HCT116 (cell line): ENCODE data around the gene PELO. TPM values are rescaled to one million over a fixed set of nuclear protein-coding genes. Genes with fewer than 3 reads are reported as not detected.

Source experiments
- ATAC-seq: fragments of 200-7000 bp; cut with Tn5 transposase; 2 replicates; pipeline ENCODE4 v1.9.1; 2020; ENCODE audit warnings: mild to moderate bottlenecking, moderate library complexity
- BruUV-seq: library from RNA; stranded (reverse); fragments of 400-500 nt; replicated peaks from 2 replicates; lab custom pipeline; 2021; lab: Mats Ljungman, UMichigan
- CTCF ChIA-PET: fragments of 300-600 bp; sonication (Branson Sonifier 250); formaldehyde crosslinking; loops from one replicate; lab custom pipeline; 2021; ENCODE audit warnings: antibody characterized with exemption; lab: Charles Lee
- POLR2A ChIA-PET: fragments of 300-600, 350-600 bp; sonication (Branson Sonifier 250); formaldehyde crosslinking; loops from one replicate; lab custom pipeline; 2021; ENCODE audit warnings: antibody characterized with exemption; lab: Charles Lee
- RAD21 ChIA-PET, 2 experiments: fragments of 300-600 bp; sonication (Branson Sonifier 250); formaldehyde crosslinking; loops; one replicate each; lab custom pipeline; 2023; ENCODE audit warnings: low total read pairs in 2 of 2; ENCODE audit not compliant: uncharacterized antibody in 2 of 2, unreplicated experiment in 2 of 2, low non-redundant PET in 1 of 2; lab: Charles Lee
- DNase-seq: peaks from one replicate; pipeline ENCODE4 v3.0.0-alpha.2; 2010; ENCODE audit warnings: low read depth, low spot score
- H2AFZ ChIP-seq: fragments of 200-600 bp; shearing (Covaris generic), sonication (generic); 2 replicates; pipeline ENCODE4 v1.6.1; 2017; ENCODE audit warnings: low read depth, mixed run types, mixed read lengths, antibody characterized with exemption, low read length; ENCODE audit not compliant: poor library complexity, severe bottlenecking
- H3K27ac ChIP-seq: 2 replicates; pipeline ENCODE4 v1.5.1; 2012; ENCODE audit warnings: low read depth, low read length
- H3K27me3 ChIP-seq: fragments of 200-600 bp; sonication (generic); 2 replicates; pipeline ENCODE4 v1.6.1; 2016; ENCODE audit warnings: mixed run types, low read length, mixed read lengths; ENCODE audit not compliant: insufficient read depth
- H3K36me3 ChIP-seq, 2 experiments: fragments of 200-500 bp in 1 of 2; fragments of 200-600 bp in 1 of 2; sonication (Bioruptor generic) in 1 of 2; sonication (generic) in 1 of 2; 2 replicates each; pipeline versions ENCODE4 v1.5.1 to v1.6.1; 2014 to 2016; ENCODE audit warnings: low read length in 2 of 2, inconsistent platforms in 1 of 2, mixed read lengths in 1 of 2, mixed run types in 1 of 2; ENCODE audit not compliant: insufficient read depth in 2 of 2, control insufficient read depth in 1 of 2
- H3K4me1 ChIP-seq, 2 experiments: fragments of 200-600 bp in 1 of 2; sonication (generic) in 1 of 2; 2 replicates each; pipeline versions ENCODE4 v1.5.1 to v1.6.1; 2012 to 2017; ENCODE audit warnings: low read length in 2 of 2, inconsistent platforms in 1 of 2, mild to moderate bottlenecking in 1 of 2, mixed read lengths in 1 of 2, mixed run types in 1 of 2, moderate library complexity in 1 of 2; ENCODE audit not compliant: insufficient read depth in 2 of 2, control insufficient read depth in 1 of 2
- H3K4me2 ChIP-seq: fragments of 200-600 bp; sonication (generic); 2 replicates; pipeline ENCODE4 v1.6.1; 2017; ENCODE audit warnings: mixed run types, low read length, mixed read lengths
- H3K4me3 ChIP-seq, 2 experiments: fragments of 200-600 bp in 1 of 2; sonication (generic) in 1 of 2; replicated peaks in 1 of 2; 2 replicates each; pipeline ENCODE4 v1.5.1; 2011 to 2016; ENCODE audit warnings: low read length in 2 of 2, control low read depth in 1 of 2, low read depth in 1 of 2, mild to moderate bottlenecking in 1 of 2, mixed read lengths in 1 of 2, mixed run types in 1 of 2
- H3K79me2 ChIP-seq: fragments of 200-600 bp; sonication (generic); 2 replicates; pipeline ENCODE4 v1.6.1; 2017; ENCODE audit warnings: mild to moderate bottlenecking, mixed run types, low read length, moderate library complexity, mixed read lengths; ENCODE audit not compliant: insufficient read depth
- H3K9ac ChIP-seq: fragments of 200-600 bp; sonication (generic); 2 replicates; pipeline ENCODE4 v1.6.1; 2016; ENCODE audit warnings: low read length, mixed read lengths
- H3K9me2 ChIP-seq: fragments of 200-600 bp; sonication (generic), shearing (Covaris generic); 2 replicates; pipeline ENCODE4 v1.6.1; 2017; ENCODE audit warnings: mixed run types, mild to moderate bottlenecking, moderate library complexity; ENCODE audit not compliant: insufficient read depth
- H3K9me3 ChIP-seq, 2 experiments: fragments of 200-500 bp in 1 of 2; fragments of 200-600 bp in 1 of 2; sonication (Bioruptor generic) in 1 of 2; sonication (generic) in 1 of 2; 2 replicates each; pipeline ENCODE4 v1.6.1; 2014 to 2017; ENCODE audit warnings: low read length in 2 of 2, mixed read lengths in 2 of 2, inconsistent platforms in 1 of 2, low read depth in 1 of 2, mild to moderate bottlenecking in 1 of 2, mixed run types in 1 of 2, moderate library complexity in 1 of 2; ENCODE audit not compliant: control insufficient read depth in 1 of 2, insufficient read depth in 1 of 2
- H4K20me1 ChIP-seq: fragments of 200-600 bp; sonication (generic), shearing (Covaris generic); 2 replicates; pipeline ENCODE4 v1.6.1; 2017; ENCODE audit warnings: mixed run types, mild to moderate bottlenecking, moderate library complexity; ENCODE audit not compliant: insufficient read depth
- ATF3 ChIP-seq: IDR thresholded peaks from 2 replicates; pipeline ENCODE4 v1.6.1; 2012
- CBX3 ChIP-seq: IDR thresholded peaks from 2 replicates; pipeline ENCODE4 v1.6.1; 2012; ENCODE audit warnings: low read depth
- CEBPB ChIP-seq: IDR thresholded peaks from 2 replicates; pipeline ENCODE4 v1.6.1; 2012; ENCODE audit warnings: low read depth
- ELF1 ChIP-seq: IDR thresholded peaks from 2 replicates; pipeline ENCODE4 v1.6.1; 2012; ENCODE audit warnings: low read depth, borderline replicate concordance
- EZH2phosphoT487 ChIP-seq: fragments of 200-600 bp; IDR thresholded peaks from 2 replicates; pipeline ENCODE4 v1.6.1; 2018; ENCODE audit warnings: antibody characterized with exemption, borderline replicate concordance
- FOSL1 ChIP-seq: IDR thresholded peaks from 2 replicates; pipeline ENCODE4 v1.6.1; 2012; ENCODE audit warnings: low read depth
- MAX ChIP-seq: IDR thresholded peaks from 2 replicates; pipeline ENCODE4 v1.6.1; 2012
- POLR2A ChIP-seq: IDR thresholded peaks from 2 replicates; pipeline ENCODE4 v1.7.0; 2011; ENCODE audit warnings: borderline replicate concordance; ENCODE audit not compliant: insufficient read depth, insufficient read length; ENCODE audit errors: extremely low read depth
- ZBTB33 ChIP-seq: IDR thresholded peaks from 2 replicates; pipeline ENCODE4 v1.6.1; 2011; ENCODE audit warnings: mild to moderate bottlenecking, low read length, moderate library complexity; ENCODE audit not compliant: insufficient replicate concordance; ENCODE audit errors: extremely low read depth
- intact Hi-C: fragments of 100-400 bp; cut with micrococcal nuclease; formaldehyde crosslinking; loops from 2 replicates; pipeline ENCODE4 v1.10.0; 2022
- total RNA-seq: library from RNA; stranded (reverse); gene quantifications from one replicate; pipeline ENCODE4 v1.2.1, GENCODE V29; 2021; ENCODE audit not compliant: unreplicated experiment

The PELO gene
- total RNA-seq, 1 experiment from 2014 or later, result 16.5 TPM

- Histone ChIP-seq H3K9me2 (no peaks in the 10 kb centered on the region), H3K9me3 (no peaks in the 10 kb centered on the region), H3K36me3 (peaks cover 1 to 10% of the 10 kb centered on the region in 2 experiments; a peak in 3 of 4 replicates), H3K79me2 (peaks cover 14% of the 10 kb centered on the region), H3K9ac (no peak overlapping the region), H3K4me3 (no peak overlapping the region), H4K20me1 (peaks cover 8% of the 10 kb centered on the region; the same call in 1 of the 2 replicates), H3K4me2 (no peak overlapping the region), H3K27ac (no peak overlapping the region), H3K4me1 (peaks cover 0 to 16% of the 10 kb centered on the region in 2 experiments; a peak in 1 of 4 replicates), H2AFZ (no peak overlapping the region), H3K27me3 (no peaks in the 10 kb centered on the region)
- ATAC-seq (no peak), DNase-seq (no peak)
- RAD21 ChIA-PET, result no interaction called here
- TF ChIP-seq EZH2phosphoT487, result no peak
- TF ChIP-seq FOSL1, result no peak
- TF ChIP-seq CBX3, result no peak
- no peak for TF ChIP-seq MAX
- TF ChIP-seq CEBPB, result no peak
- TF ChIP-seq ZBTB33, result no peak
- TF ChIP-seq ELF1, result no peak
- no peak for TF ChIP-seq ATF3
- TF ChIP-seq POLR2A, result no peak
- BruUV-seq, result no TSS peak
- POLR2A ChIA-PET, result no interaction called here
- intact Hi-C loops, result no loop called here
- CTCF ChIA-PET, result no interaction called here
Observed at GRCh38 chr5:52808316-52808901, 20.7 kb downstream of the PELO start.
